ENCODE measurements around the gene GABRA6. TPM values are rescaled to one million over a fixed set of nuclear protein-coding genes. Genes with fewer than 3 reads are reported as not detected.
A peak's percentile ranks its signal among the peaks of the same experiment; 100 is the strongest.

The GABRA6 gene
- total and polyA plus RNA-seq, 8 donors = not detected

GRCh38 chr5:161663431-161663830 is 22.1 kb upstream of the GABRA6 start:
- intact Hi-C loops (cut with DNase I) = no loop called here
- no peaks in the 10 kb centered on the region for H3K36me3 ChIP-seq
- H3K4me3 ChIP-seq = no peak overlapping the region
- no peak for ATAC-seq
- TF ChIP-seq CTCF (IDR thresholded peaks at IDR 0.05) = no peak
- DNase-seq = no peak
- no peaks in the 10 kb centered on the region for H3K4me1 ChIP-seq
- H3K27ac ChIP-seq = no peak overlapping the region
- no peaks in the 10 kb centered on the region for H3K9me3 ChIP-seq
- H3K27me3 ChIP-seq = no peaks in the 10 kb centered on the region

GRCh38 chr5:161676103-161676502 is 9.4 kb upstream of the GABRA6 start:
- Histone ChIP-seq H3K4me1 (no peaks in the 10 kb centered on the region), H3K27me3 (no peaks in the 10 kb centered on the region), H3K9me3 (no peaks in the 10 kb centered on the region), H3K27ac (no peak overlapping the region), H3K4me3 (no peak overlapping the region), H3K36me3 (no peaks in the 10 kb centered on the region)
- TF ChIP-seq CTCF (IDR thresholded peaks at IDR 0.05) = peak in 1 of 2 donors; percentile 14
- intact Hi-C loops (cut with DNase I) = no loop called here
- DNase-seq (no peak), ATAC-seq (peak; percentile 63)

GRCh38 chr5:161686149-161686548 is 628 bp downstream of the GABRA6 start:
- intact Hi-C loops (cut with DNase I) = no loop called here
- no peaks in the 10 kb centered on the region for H3K27me3 ChIP-seq
- no peaks in the 10 kb centered on the region for H3K4me1 ChIP-seq
- no peak for TF ChIP-seq CTCF (IDR thresholded peaks at IDR 0.05)
- no peak overlapping the region for H3K27ac ChIP-seq
- no peak overlapping the region for H3K4me3 ChIP-seq
- ATAC-seq (no peak), DNase-seq (no peak)
- H3K9me3 ChIP-seq = no peaks in the 10 kb centered on the region
- H3K36me3 ChIP-seq = no peaks in the 10 kb centered on the region

GRCh38 chr5:161686881-161687280 is 1.4 kb downstream of the GABRA6 start:
- TF ChIP-seq CTCF (IDR thresholded peaks at IDR 0.05) = no peak
- Histone ChIP-seq H3K9me3 (no peaks in the 10 kb centered on the region), H3K36me3 (no peaks in the 10 kb centered on the region), H3K4me3 (no peak overlapping the region), H3K27me3 (no peaks in the 10 kb centered on the region), H3K4me1 (no peaks in the 10 kb centered on the region), H3K27ac (no peak overlapping the region)
- intact Hi-C loops (cut with DNase I) = no loop called here
- no peak for DNase-seq
- ATAC-seq = no peak

GRCh38 chr5:161687316-161687715 is 1.8 kb downstream of the GABRA6 start:
- H3K9me3 ChIP-seq = no peaks in the 10 kb centered on the region
- DNase-seq (no peak), ATAC-seq (no peak)
- no peaks in the 10 kb centered on the region for H3K27me3 ChIP-seq
- no peaks in the 10 kb centered on the region for H3K4me1 ChIP-seq
- intact Hi-C loops (cut with DNase I) = no loop called here
- no peak overlapping the region for H3K27ac ChIP-seq
- H3K4me3 ChIP-seq = no peak overlapping the region
- no peak for TF ChIP-seq CTCF (IDR thresholded peaks at IDR 0.05)
- no peaks in the 10 kb centered on the region for H3K36me3 ChIP-seq

Data from left lung (tissue), 10 donors.